Measurements from ENCODE around the gene PROSER2.

Gene PROSER2, protein sequence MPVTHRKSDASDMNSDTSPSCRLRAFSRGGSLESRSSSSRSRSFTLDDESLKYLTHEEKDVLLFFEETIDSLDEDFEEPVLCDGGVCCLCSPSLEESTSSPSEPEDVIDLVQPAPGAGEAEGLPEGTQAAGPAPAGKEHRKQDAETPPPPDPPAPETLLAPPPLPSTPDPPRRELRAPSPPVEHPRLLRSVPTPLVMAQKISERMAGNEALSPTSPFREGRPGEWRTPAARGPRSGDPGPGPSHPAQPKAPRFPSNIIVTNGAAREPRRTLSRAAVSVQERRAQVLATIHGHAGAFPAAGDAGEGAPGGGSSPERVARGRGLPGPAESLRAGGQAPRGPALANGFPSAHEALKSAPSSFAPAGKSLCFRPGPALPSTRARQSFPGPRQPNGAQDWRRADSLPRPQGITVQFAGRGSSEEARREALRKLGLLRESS

GRCh38 chr10:11823122-11823988 lies at the start of gene PROSER2:
Gene PROSER2, plus strand, starts transcription at chr10:11823356. Its CDS starts 28,722 bp downstream, at chr10:11852078.
- peak; percentile 82 for DNase-seq

GRCh38 chr10:11773761-11774441 lies 49.3 kb upstream of the PROSER2 start:
- no peak for DNase-seq

- DNase-seq, result no peak
These were observed 47.7 kb upstream of the PROSER2 start for GRCh38 chr10:11775412-11775811.

DNA sequence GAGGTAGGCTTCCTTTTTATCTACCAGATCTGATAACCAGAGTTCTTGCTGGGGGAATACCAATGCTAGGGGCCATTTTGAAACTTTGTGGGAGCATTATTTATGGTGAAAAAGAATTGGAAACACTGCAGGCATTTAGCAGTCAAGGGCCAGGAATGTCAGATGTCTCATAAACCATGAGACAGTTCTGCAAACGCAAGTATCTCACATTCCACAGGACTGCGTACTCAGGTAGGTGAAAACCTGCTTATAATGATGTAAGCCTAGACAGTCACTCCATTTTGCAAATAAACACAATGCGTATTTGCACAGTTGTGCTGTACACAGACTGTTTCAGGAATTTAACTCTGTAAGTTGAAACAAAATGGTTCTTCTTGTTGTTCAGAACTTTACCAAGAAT lies 47.1 kb upstream of the PROSER2 start:
- DNase-seq, result no peak

DNA sequence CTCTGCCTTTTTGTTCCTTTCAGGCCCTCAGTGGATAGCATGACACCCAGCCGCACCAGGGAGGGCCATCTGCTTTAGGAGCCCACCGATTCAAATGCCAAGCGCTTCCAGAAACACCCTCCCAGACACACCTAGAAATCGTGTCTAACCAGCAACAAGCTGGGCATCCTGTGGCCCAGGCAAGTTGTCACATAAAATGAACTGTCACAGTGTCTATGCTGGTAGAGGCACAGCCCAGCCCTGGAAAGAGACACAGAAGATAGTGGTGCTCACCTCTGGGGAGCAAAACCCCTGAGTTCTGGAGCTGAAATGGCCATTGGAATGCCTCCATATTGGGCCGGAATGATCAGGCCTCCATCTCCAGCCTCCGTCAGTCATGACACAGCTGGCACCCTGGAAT lies 42.0 kb upstream of the PROSER2 start:
- DNase-seq, result no peak

DNA sequence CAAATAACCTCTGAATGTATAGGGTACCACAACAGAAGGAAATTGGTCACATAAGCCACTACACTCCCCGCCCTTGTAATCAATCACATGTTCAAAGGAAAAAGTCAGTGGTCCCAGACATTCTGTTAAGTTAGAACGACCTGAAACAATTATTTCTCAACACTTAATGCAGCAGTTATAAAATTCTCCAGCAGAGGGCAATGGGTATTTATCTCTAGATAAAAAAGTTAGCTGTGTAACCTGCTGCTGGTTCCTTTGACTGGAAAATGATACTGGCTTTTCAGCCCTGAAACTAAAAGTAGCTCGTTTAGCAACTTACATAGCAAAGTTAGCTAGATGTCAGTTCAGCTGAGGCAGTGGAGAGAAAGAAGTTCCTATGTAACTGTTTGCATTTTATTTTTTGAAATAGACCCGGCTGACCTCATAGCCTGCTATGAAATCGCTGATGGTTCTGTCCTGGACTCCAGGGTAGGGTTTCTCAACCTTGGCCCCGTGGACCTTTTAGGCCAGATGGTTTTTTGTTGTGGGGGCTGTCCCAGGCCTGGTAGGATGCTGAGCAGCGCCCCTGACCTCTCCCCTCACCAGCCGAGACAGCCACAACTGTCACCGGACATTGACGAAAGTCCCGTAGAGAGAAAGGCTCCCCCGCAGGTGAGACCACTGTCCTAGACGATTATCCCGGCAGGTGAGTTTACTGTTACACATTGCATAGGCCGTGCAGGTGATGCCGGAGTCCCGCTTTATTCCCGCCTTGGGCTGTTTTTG lies 40.2 kb upstream of the PROSER2 start:
- peak; percentile 47 for DNase-seq

DNA sequence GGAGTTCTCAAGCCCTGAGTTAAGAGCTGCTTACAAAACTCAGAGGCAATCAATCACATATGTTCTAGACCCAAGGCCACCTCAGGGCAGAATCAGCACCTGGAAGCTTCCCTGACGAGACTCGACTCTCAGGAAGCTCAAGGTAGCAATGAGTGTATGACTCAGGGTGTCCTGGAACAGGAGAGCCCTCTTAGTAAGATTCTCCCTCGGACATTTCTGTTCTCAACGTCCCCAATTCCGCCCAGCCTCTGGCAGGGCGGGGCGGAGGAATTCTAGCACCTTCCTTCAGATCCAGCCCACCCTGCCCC lies 39.6 kb upstream of the PROSER2 start:
- no peak for DNase-seq

- DNase-seq, result no peak
These were observed 35.8 kb upstream of the PROSER2 start for GRCh38 chr10:11787374-11787773.

GRCh38 chr10:11787846-11788245 lies 35.3 kb upstream of the PROSER2 start:
- DNase-seq, result no peak

GRCh38 chr10:11789306-11789705 lies 33.9 kb upstream of the PROSER2 start:
- no peak for DNase-seq

DNA sequence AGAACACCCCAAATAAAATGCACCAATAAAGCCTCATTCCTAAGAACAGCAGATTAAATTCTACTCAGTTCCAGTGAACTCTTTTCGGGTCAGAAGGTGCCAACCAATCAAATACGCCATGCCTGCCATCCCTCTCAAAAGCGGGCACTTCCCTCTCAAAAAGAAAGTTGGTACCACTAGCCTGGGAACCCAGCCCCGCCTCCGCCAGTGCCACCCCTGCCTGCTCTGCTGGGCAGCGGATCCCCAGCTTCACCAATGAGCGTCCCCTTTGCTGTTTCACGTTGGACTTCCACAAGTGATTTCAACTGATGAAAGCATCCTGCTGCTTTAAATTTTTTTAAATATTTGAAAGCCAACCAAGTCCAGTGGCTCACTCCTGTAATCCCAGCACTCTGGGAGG lies 33.2 kb upstream of the PROSER2 start:
- no peak for DNase-seq

DNA sequence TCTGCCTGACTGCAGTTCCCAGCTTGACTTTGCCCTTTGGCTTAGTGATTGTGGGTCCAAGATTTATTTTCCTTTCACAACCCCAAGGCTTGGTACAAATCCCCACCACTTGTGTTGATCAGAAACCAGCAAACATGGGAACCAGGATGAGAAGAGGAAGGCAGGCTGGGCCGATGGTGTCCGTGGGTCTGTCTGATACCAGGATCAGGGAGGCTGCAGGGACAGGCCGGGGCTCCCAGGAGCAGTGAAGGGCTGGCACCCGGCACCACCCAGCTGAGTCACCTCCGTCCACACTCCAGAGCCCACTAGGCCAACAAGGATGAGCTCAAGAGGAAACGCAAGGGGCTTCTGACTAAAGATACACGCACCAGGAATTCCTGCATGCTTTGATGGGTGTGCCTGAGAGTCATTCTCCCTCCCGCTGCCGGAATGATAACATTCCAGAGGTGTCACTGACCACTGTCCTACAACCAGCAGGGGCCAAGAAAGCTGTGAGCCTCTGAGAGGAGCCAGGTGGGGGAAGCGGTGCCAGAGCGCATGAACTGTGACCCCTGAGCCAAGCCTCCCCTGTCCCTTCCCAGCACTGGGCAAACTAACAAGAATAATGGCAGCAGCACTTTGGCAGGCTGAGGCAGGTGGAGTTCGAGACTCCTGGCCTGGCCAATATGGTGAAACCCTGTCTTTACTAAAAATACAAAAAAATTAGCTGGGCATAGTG lies 29.2 kb upstream of the PROSER2 start:
- DNase-seq, result no peak

GRCh38 chr10:11794566-11794965 lies 28.6 kb upstream of the PROSER2 start:
- DNase-seq, result no peak

- no peak for DNase-seq
These were observed 27.8 kb upstream of the PROSER2 start for GRCh38 chr10:11795101-11795920.

- DNase-seq, result no peak
These were observed 26.7 kb upstream of the PROSER2 start for GRCh38 chr10:11796474-11796873.

DNA sequence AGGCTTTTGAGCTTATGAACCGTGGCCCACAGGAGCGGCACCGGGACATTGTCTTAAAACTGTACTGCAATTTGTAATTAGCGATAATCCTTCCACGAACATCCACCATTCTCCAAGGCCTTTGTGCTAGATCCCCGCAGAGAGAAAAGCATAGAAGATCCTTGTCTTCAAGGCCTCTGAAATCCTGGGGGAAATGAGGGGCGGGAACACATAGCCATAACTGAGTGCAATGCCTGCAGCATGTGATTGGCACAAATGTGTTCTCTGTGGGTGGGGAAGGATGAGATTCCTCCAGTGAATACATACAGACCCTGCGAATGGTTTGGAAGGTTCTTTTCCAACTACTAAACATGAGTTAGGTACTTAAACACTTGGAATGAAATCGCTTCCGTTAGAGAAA lies 25.9 kb upstream of the PROSER2 start:
- no peak for DNase-seq

GRCh38 chr10:11797847-11798633 lies 25.1 kb upstream of the PROSER2 start:
- DNase-seq, result no peak

DNA sequence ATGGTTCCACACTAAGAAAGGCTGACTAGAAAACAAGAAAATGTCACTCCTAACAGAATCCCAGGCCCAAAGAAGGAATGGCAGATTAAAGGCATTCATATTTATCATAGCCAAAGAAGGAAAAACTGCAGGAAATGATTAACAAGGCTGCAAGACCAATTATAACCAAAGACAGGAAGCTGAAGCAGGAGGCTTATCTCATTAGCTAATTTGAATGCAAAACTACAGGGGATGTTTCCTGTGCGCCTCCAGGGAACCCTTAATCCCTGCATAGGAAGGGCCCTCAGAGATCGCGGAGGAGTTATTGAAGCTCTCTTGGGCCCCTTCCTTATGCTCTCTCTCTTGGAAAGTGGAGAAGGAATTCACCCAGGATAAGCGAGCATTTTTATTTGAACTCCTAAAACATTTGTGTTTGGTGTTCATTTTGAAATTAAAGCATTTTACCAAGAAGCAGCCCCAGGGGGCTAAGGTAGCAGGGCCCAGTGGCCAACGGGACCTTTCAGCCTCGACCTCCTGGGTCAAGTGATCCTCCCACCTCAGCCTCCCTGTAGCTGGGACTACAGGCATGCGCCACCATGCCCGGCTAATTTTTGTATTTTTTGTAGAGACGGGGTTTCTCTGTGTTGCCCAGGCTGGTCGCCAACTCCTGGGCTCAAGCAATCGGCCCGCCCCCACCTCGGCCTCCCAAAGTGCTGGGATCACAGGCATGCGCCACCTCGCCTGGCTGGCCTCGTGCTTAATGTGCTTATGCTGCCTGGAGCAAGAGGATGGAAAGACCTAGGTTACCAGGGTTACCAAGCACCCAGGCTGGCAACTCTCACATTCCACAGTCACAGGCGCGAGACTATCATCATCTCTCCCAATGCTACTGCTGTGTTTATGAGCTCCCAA lies 24.1 kb upstream of the PROSER2 start:
- DNase-seq, result no peak

GRCh38 chr10:11799736-11800080 lies 23.4 kb upstream of the PROSER2 start:
- DNase-seq, result no peak

Measured in retina (tissue), 1 donor.